ENCODE measurements around the gene FUS. TPM values are rescaled to one million over a fixed set of nuclear protein-coding genes. Genes with fewer than 3 reads are reported as not detected.
"Not testable (repeated sequence)": the region's sequence is repeated elsewhere in the genome, so short reads cannot be mapped to it uniquely, and the experiment has no call there.

FUS gene
- total RNA-seq, 1 donor from 2014 or later = 739 TPM

DNA sequence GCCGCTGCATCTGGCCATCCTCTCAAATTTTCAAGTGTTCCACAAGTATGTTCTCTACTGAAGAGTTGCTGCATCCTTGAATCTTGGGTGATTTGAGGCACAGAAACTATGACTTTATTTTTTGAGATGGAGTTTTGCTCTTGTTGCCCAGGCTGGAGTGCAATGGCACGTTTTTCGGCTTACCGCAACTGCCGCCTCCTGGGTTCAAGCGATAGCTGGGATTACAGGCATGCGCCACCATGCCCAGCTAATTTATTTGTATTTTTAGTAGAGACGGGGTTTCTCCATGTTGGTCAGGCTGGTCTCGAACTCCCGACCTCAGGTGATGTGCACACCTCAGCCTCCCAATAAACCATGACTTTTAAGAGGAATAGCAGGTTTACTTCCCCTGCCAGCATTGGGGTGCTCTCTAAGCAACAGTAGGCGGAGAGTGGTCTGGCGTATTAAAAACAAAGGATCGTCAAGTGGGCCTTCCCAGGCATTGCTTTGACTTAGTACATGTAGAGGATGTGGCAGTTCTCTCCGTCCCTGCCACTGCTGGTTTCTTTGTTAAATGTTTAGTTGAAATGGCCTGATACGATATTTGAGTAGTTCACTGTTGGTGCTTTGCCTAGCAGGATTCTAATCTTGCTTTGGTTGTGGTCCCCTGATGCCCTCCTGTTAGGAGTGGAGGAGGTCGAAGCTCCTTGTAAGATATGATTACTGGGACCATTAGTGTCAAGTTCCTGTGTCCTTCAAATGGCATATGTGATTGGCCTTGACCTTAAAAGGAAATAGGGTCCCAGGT, 13.1 kb downstream of the FUS start:
- Mint-ChIP-seq H3K4me3 (ENCODE audit: low read depth) (no peak overlapping the region), H3K27me3 (no peaks in the 10 kb centered on the region), H3K27ac (peak overlapping the region; percentile 29), H3K36me3 (ENCODE audit: insufficient read depth) (peaks cover 56% of the 10 kb centered on the region), H3K4me1 (ENCODE audit: low read depth) (no peaks in the 10 kb centered on the region), H3K9me3 (ENCODE audit: low read depth) (no peaks in the 10 kb centered on the region)
- no peak for DNase-seq (ENCODE audit: low spot score, unreplicated experiment)
- TF ChIP-seq, protein P1, sequence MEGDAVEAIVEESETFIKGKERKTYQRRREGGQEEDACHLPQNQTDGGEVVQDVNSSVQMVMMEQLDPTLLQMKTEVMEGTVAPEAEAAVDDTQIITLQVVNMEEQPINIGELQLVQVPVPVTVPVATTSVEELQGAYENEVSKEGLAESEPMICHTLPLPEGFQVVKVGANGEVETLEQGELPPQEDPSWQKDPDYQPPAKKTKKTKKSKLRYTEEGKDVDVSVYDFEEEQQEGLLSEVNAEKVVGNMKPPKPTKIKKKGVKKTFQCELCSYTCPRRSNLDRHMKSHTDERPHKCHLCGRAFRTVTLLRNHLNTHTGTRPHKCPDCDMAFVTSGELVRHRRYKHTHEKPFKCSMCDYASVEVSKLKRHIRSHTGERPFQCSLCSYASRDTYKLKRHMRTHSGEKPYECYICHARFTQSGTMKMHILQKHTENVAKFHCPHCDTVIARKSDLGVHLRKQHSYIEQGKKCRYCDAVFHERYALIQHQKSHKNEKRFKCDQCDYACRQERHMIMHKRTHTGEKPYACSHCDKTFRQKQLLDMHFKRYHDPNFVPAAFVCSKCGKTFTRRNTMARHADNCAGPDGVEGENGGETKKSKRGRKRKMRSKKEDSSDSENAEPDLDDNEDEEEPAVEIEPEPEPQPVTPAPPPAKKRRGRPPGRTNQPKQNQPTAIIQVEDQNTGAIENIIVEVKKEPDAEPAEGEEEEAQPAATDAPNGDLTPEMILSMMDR (IDR thresholded peaks at IDR 0.05; ENCODE audit: unreplicated experiment) = no peak

DNA sequence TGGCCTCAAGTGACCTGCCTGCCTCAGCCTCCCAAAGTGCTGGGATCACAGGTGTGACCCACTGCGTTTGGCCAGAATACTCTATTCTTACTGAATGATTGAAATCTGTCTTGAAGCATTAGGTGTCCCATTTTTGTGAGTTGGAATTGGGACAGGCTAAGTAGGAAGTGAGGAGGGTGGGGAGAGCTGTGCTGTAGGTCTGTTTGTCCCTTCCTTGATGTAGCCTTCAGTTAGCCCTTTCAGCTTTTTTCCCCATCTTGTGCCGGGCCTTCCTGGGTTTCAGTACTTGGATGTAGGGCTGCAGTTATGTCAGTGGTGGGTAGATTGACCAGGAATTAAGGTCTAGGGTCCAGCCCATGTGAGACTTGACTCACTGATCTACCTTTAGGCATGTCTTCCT, 13.9 kb downstream of the FUS start:
- no peaks in the 10 kb centered on the region for H3K4me1 Mint-ChIP-seq (ENCODE audit: low read depth)
- DNase-seq (ENCODE audit: low spot score, unreplicated experiment) = no peak
- no peaks in the 10 kb centered on the region for H3K27me3 Mint-ChIP-seq
- H3K27ac Mint-ChIP-seq = no peak overlapping the region
- peaks cover 50% of the 10 kb centered on the region for H3K36me3 Mint-ChIP-seq (ENCODE audit: insufficient read depth)
- H3K9me3 Mint-ChIP-seq (ENCODE audit: low read depth) = no peaks in the 10 kb centered on the region
- H3K4me3 Mint-ChIP-seq (ENCODE audit: low read depth) = no peak overlapping the region
- TF ChIP-seq, protein P1 (IDR thresholded peaks at IDR 0.05; ENCODE audit: unreplicated experiment) = no peak

DNA sequence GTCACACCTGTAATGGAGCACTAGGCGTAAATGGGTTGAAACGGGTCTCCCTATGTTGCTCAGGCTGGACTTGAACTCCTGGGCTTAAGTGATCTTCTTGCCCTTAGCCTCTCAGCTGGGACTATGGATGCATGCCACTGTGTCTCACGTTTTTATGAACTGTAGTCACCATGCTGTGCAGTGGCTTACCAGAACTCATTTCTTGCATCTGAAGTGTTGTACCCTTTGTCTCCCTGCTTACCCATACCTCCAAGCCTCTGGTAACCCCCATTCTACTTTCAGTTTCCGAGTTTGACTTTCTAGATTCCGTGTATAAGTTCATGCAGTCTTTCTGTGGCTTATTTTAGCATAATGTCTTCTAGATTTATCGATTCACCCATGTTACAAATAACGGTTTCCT, 15.0 kb downstream of the FUS start:
- Mint-ChIP-seq H3K4me3 (ENCODE audit: low read depth) (no peak overlapping the region), H3K27ac (no peak overlapping the region), H3K36me3 (ENCODE audit: insufficient read depth) (peaks cover 44% of the 10 kb centered on the region), H3K27me3 (no peaks in the 10 kb centered on the region), H3K9me3 (ENCODE audit: low read depth) (no peaks in the 10 kb centered on the region), H3K4me1 (ENCODE audit: low read depth) (no peaks in the 10 kb centered on the region)
- TF ChIP-seq, protein P1 (IDR thresholded peaks at IDR 0.05; ENCODE audit: unreplicated experiment) = no peak
- no peak for DNase-seq (ENCODE audit: low spot score, unreplicated experiment)

DNA sequence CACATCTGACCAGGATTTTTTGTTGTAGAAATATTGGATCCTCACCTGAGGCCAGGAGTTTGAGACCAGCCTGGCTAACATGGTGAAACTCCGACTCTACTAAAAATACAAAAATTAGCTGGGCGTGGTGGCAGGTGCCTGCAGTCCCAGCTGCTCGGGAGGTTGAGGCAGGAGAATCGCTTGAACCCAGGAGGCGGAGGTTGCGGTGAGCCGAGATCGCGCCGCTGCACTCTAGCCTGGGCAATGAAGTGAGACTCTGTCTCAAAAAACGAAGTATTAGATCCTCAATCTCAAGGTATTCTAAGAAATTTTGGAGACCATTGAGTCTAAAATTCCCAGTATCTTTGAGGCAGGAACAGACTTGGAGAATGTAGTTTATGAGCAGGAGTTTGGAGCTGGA, 15.9 kb downstream of the FUS start:
- peaks cover 36% of the 10 kb centered on the region for H3K36me3 Mint-ChIP-seq (ENCODE audit: insufficient read depth)
- not testable (repeated sequence) for H3K4me1 Mint-ChIP-seq (ENCODE audit: low read depth); H3K27ac Mint-ChIP-seq; H3K4me3 Mint-ChIP-seq (ENCODE audit: low read depth); H3K27me3 Mint-ChIP-seq; DNase-seq (ENCODE audit: low spot score, unreplicated experiment); H3K9me3 Mint-ChIP-seq (ENCODE audit: low read depth)

DNA sequence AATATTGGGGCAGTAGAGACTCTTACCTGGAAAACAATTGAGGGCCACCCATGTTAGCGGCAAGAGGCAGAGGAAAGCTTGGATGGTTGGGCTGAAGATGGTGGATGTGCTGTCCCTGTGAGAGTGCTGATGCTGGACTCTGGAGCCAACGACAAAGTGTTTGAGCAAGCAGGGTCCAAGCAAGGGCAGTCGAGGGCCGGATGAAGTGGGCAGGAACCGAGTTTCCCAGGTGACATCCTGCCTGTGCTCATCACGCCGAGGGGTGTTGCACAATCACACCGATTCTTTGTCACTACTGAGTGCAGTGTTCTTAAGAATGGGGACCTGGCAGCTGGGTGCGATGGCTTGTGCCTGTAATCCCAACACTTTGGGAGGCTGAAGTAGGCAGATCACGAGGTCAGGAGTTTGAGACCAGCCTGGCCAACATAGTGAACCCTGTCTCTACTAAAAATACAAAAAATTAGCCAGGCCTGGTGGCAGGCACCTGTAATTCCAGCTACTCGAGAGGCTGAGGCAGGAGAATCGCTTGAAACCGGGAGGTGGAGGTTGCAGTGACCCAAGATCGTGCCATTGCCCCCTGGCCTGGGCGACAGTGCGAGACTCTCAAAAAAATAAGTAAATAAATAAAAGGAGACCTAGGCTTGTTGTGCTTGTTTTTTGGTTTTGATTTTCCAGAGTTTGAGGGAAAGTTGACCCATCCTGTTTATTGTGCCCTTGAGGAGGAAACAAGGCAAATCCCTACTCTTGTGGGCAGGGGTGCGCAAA, 16.6 kb downstream of the FUS start:
- TF ChIP-seq, protein P1 (IDR thresholded peaks at IDR 0.05; ENCODE audit: unreplicated experiment) = no peak
- no peak overlapping the region for H3K27ac Mint-ChIP-seq
- DNase-seq (ENCODE audit: low spot score, unreplicated experiment) = no peak
- peaks cover 4% of the 10 kb centered on the region for H3K27me3 Mint-ChIP-seq
- H3K9me3 Mint-ChIP-seq (ENCODE audit: low read depth) = no peaks in the 10 kb centered on the region
- H3K4me1 Mint-ChIP-seq (ENCODE audit: low read depth) = peaks cover under 1% of the 10 kb centered on the region
- no peak overlapping the region for H3K4me3 Mint-ChIP-seq (ENCODE audit: low read depth)
- H3K36me3 Mint-ChIP-seq (ENCODE audit: insufficient read depth) = peaks cover 31% of the 10 kb centered on the region
